ACHN (cell line): ENCODE data around the gene TAPBP.
"Not testable (repeated sequence)": the region's sequence is repeated elsewhere in the genome, so short reads cannot be mapped to it uniquely, and the experiment has no call there.

ENCODE experiments used
- DNase-seq: peaks from one replicate; pipeline ENCODE4 v3.0.0-alpha.2; 2015
- in situ Hi-C: cut with HindIII; loops from 2 replicates; pipeline ENCODE4 v1.10.0; 2017; ENCODE audit warnings: low sequenced_read_pairs, low pct_ligation_motif_present, low pct_unique_long_range_greater_than_20kb

Gene TAPBP

GRCh38 chr6:33264015-33264414 is 49.9 kb downstream of the TAPBP start:
- in situ Hi-C loops = no loop called here
- DNase-seq = no peak

GRCh38 chr6:33262490-33262889 is 51.4 kb downstream of the TAPBP start:
- DNase-seq, in situ Hi-C loops: not testable (repeated sequence)

- in situ Hi-C loops = no loop called here
- no peak for DNase-seq
Measured at GRCh38 chr6:33259032-33259431, 54.8 kb downstream of the TAPBP start.

- no peak for DNase-seq
Measured at GRCh38 chr6:33254591-33254990, 59.3 kb downstream of the TAPBP start.

GRCh38 chr6:33252759-33253158 is 61.1 kb downstream of the TAPBP start:
- DNase-seq = no peak
- in situ Hi-C loops = no loop called here

More at GRCh38 chr6:33254591-33254990, 59.3 kb downstream of the TAPBP start:
- in situ Hi-C loops = no loop called here

GRCh38 chr6:33251395-33252012 is 62.4 kb downstream of the TAPBP start:
- in situ Hi-C loops = no loop called here
- no peak for DNase-seq

GRCh38 chr6:33250731-33251130 is 63.1 kb downstream of the TAPBP start:
- in situ Hi-C loops = no loop called here
- DNase-seq = no peak

GRCh38 chr6:33249732-33250630 is 63.9 kb downstream of the TAPBP start:
- peak; percentile 62 for DNase-seq
- in situ Hi-C loops = no loop called here
